Liver (tissue), 3 donors: ENCODE measurements around the gene ARHGAP6.

Experiments used
- ATF3 ChIP-seq: IDR thresholded peaks from 2 replicates; pipeline ENCODE4 v1.6.1; 2016; ENCODE audit warnings: antibody characterized with exemption
- CTCF ChIP-seq: fragments of 150-350 bp; IDR thresholded peaks from 2 replicates; pipeline ENCODE4 v1.5.1; 2017; ENCODE audit warnings: improper control_type of control experiment, low read depth, low read length; ENCODE audit not compliant: missing input control
- GABPA ChIP-seq, 2 donors: IDR thresholded peaks in 1 of 2; conservative IDR thresholded peaks in 1 of 2; 2 replicates each; pipeline ENCODE4 v1.6.1; 2016; ENCODE audit warnings: antibody characterized with exemption in 2 of 2, mild to moderate bottlenecking in 1 of 2, moderate library complexity in 1 of 2
- RXRA ChIP-seq, 2 donors: IDR thresholded peaks; 2 replicates each; pipeline ENCODE4 v1.6.1; 2017 to 2018; ENCODE audit warnings: antibody characterized with exemption in 2 of 2, mild to moderate bottlenecking in 1 of 2
- SP1 ChIP-seq: IDR thresholded peaks from 2 replicates; pipeline ENCODE4 v1.6.1; 2018; ENCODE audit warnings: antibody characterized with exemption, mild to moderate bottlenecking
- donor health status: healthy.
- donor health status: healthy.

- TF ChIP-seq RXRA (IDR thresholded peaks at IDR 0.05) (no peak), CTCF (no peak), ATF3 (no peak), GABPA (IDR thresholded peaks at IDR 0.05 in 1 of 2, conservative IDR thresholded peaks at IDR 0.05 in 1 of 2) (no peak), SP1 (no peak)
Observed at GRCh38 chrX:11648705-11649519, 16.8 kb downstream of the ARHGAP6 start.
